Skeletal muscle satellite cell (primary cell): ENCODE data around the gene PKHD1.

Experiments used
- H3K27me3 ChIP-seq: 2 replicates; pipeline ENCODE4 v1.7.0; 2013; ENCODE audit warnings: low read length; ENCODE audit not compliant: control insufficient read depth, insufficient read depth
- H3K36me3 ChIP-seq: 2 replicates; pipeline ENCODE4 v1.7.0; 2013; ENCODE audit warnings: mild to moderate bottlenecking, control low read depth, low read length; ENCODE audit not compliant: insufficient read depth
- H3K4me1 ChIP-seq: 2 replicates; pipeline ENCODE4 v1.7.0; 2013; ENCODE audit warnings: low read length; ENCODE audit not compliant: control insufficient read depth, insufficient read depth
- H3K4me2 ChIP-seq: 2 replicates; pipeline ENCODE4 v1.7.0; 2013; ENCODE audit warnings: mild to moderate bottlenecking, low read length
- H3K4me3 ChIP-seq: 2 replicates; pipeline ENCODE4 v1.7.0; 2013; ENCODE audit warnings: low read length
- H3K9ac ChIP-seq: 2 replicates; pipeline ENCODE4 v1.7.0; 2013; ENCODE audit warnings: mild to moderate bottlenecking, low read depth, low read length, moderate library complexity
- H3K9me3 ChIP-seq: replicated peaks from 2 replicates; pipeline ENCODE4 v1.7.0; 2013; ENCODE audit warnings: mild to moderate bottlenecking, control low read depth, low read length

Gene PKHD1

DNA sequence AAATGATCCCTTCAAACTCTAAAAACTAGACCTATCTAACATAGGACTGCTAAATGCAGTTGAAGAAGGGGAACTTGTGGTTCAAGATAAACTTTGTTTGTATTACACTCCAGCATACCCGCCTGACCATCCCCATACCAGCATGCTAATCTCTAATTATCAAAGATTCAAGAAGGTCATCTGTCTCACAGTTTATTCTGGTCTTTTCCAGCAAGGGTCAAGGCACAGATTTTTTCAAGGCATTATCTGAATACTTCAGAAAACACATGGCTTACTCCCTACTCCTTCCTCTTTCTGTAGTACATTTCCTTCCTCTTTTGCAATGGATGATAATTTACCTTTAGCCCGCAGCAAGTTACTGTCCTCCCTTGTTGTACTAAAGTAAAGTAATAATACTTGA is 174.1 kb downstream of the PKHD1 start:
- no peak overlapping the region for H3K9ac ChIP-seq
- no peaks in the 10 kb centered on the region for H3K36me3 ChIP-seq
- H3K4me2 ChIP-seq = no peak overlapping the region
- H3K4me3 ChIP-seq = no peak overlapping the region
- H3K9me3 ChIP-seq = no peaks in the 10 kb centered on the region
- H3K27me3 ChIP-seq = no peaks in the 10 kb centered on the region
- H3K4me1 ChIP-seq = no peaks in the 10 kb centered on the region

GRCh38 chr6:51910851-51911250 is 176.6 kb downstream of the PKHD1 start:
- Histone ChIP-seq H3K4me3 (no peak overlapping the region), H3K36me3 (no peaks in the 10 kb centered on the region), H3K27me3 (no peaks in the 10 kb centered on the region), H3K9ac (no peak overlapping the region), H3K9me3 (no peaks in the 10 kb centered on the region), H3K4me2 (no peak overlapping the region), H3K4me1 (no peaks in the 10 kb centered on the region)

- Histone ChIP-seq H3K4me2 (no peak overlapping the region), H3K9me3 (no peaks in the 10 kb centered on the region), H3K4me1 (no peaks in the 10 kb centered on the region), H3K27me3 (no peaks in the 10 kb centered on the region), H3K9ac (no peak overlapping the region), H3K36me3 (no peaks in the 10 kb centered on the region), H3K4me3 (no peak overlapping the region)
These were observed 179.2 kb downstream of the PKHD1 start for GRCh38 chr6:51908243-51908642.

GRCh38 chr6:51901766-51902764 is 185.3 kb downstream of the PKHD1 start:
- H3K4me2 ChIP-seq = no peak overlapping the region
- no peaks in the 10 kb centered on the region for H3K36me3 ChIP-seq
- H3K4me3 ChIP-seq = no peak overlapping the region
- no peak overlapping the region for H3K9ac ChIP-seq
- H3K4me1 ChIP-seq = no peaks in the 10 kb centered on the region
- H3K27me3 ChIP-seq = no peaks in the 10 kb centered on the region
- H3K9me3 ChIP-seq = no peaks in the 10 kb centered on the region

GRCh38 chr6:51893366-51893765 is 194.0 kb downstream of the PKHD1 start:
- Histone ChIP-seq H3K4me1 (no peaks in the 10 kb centered on the region), H3K9ac (no peak overlapping the region), H3K4me2 (no peak overlapping the region), H3K36me3 (no peaks in the 10 kb centered on the region), H3K4me3 (no peak overlapping the region), H3K27me3 (no peaks in the 10 kb centered on the region), H3K9me3 (no peaks in the 10 kb centered on the region)

GRCh38 chr6:51892750-51893149 is 194.7 kb downstream of the PKHD1 start:
- no peaks in the 10 kb centered on the region for H3K36me3 ChIP-seq

GRCh38 chr6:51892339-51892738 is 195.1 kb downstream of the PKHD1 start:
- no peaks in the 10 kb centered on the region for H3K9me3 ChIP-seq
- H3K4me1 ChIP-seq = no peaks in the 10 kb centered on the region
- H3K4me3 ChIP-seq = no peak overlapping the region
- no peak overlapping the region for H3K9ac ChIP-seq
- no peaks in the 10 kb centered on the region for H3K27me3 ChIP-seq
- no peaks in the 10 kb centered on the region for H3K36me3 ChIP-seq
- no peak overlapping the region for H3K4me2 ChIP-seq

More at GRCh38 chr6:51892750-51893149, 194.7 kb downstream of the PKHD1 start:
- Histone ChIP-seq H3K4me3 (no peak overlapping the region), H3K9me3 (no peaks in the 10 kb centered on the region), H3K27me3 (no peaks in the 10 kb centered on the region), H3K4me1 (no peaks in the 10 kb centered on the region), H3K9ac (no peak overlapping the region), H3K4me2 (no peak overlapping the region)

- no peak overlapping the region for H3K9ac ChIP-seq
- H3K27me3 ChIP-seq = no peaks in the 10 kb centered on the region
- H3K4me1 ChIP-seq = no peaks in the 10 kb centered on the region
- H3K36me3 ChIP-seq = no peaks in the 10 kb centered on the region
- H3K4me3 ChIP-seq = no peak overlapping the region
- no peaks in the 10 kb centered on the region for H3K9me3 ChIP-seq
- no peak overlapping the region for H3K4me2 ChIP-seq
These were observed 195.6 kb downstream of the PKHD1 start for GRCh38 chr6:51891784-51892183.

DNA sequence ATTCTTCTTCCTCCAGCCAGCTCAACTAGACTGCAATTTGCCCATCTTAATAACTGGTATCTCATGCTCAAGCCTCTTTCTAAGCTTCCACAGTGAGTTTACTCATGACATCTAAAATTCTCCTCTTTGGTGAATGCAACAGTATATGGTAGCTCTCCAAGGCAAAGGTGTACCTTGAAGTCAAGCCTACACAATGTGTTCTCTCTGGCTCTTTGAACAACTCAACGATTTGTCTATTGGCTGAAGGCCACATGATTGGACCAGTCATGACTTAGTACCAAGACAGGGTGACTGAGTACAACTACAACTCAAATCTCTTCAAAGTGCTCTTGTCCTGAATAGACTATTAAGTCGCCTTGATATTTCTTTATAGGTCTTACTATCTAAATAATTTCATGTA is 199.6 kb downstream of the PKHD1 start:
- Histone ChIP-seq H3K27me3 (no peaks in the 10 kb centered on the region), H3K4me1 (no peaks in the 10 kb centered on the region), H3K4me2 (no peak overlapping the region), H3K9me3 (no peaks in the 10 kb centered on the region), H3K9ac (no peak overlapping the region), H3K4me3 (no peak overlapping the region), H3K36me3 (no peaks in the 10 kb centered on the region)

GRCh38 chr6:51885957-51886356 is 201.5 kb downstream of the PKHD1 start:
- Histone ChIP-seq H3K4me3 (no peak overlapping the region), H3K36me3 (no peaks in the 10 kb centered on the region), H3K9ac (no peak overlapping the region), H3K9me3 (no peaks in the 10 kb centered on the region), H3K4me2 (no peak overlapping the region), H3K27me3 (no peaks in the 10 kb centered on the region), H3K4me1 (no peaks in the 10 kb centered on the region)

DNA sequence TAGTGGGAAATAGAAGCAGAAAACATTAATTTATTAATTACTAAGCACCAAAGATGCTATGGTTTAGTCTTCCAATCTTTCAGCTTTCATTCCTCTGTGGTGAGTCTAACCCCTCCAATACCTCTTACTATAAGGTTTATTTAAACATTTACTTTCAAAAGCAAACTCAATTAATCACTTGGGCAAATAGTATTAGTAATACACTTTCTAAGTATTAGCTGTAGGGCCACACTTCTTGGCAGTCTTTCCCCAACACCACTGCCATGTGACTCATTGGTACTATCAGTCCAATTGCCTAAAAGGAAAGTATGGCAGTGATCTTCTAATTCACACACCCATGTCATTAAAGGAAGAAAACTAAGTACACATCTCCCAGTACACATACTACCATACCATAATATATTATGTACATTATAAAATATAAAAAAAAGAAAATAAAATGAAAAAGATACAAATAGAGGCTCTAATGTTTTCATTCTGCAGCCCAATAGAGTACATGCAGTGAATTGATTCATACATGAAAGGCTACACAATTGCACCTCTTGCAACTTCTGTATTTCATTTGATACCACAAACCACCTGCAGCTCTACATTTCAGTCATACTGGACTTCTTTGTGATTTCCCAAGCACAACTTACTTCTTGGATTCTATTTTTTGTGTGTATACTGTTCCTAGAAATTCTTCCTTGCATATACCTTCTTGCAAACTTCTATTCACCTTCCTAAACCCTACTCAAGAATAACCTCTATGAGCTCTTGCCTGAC is 218.6 kb downstream of the PKHD1 start:
- Histone ChIP-seq H3K4me1 (no peaks in the 10 kb centered on the region), H3K9me3 (no peaks in the 10 kb centered on the region), H3K4me3 (no peak overlapping the region), H3K4me2 (no peak overlapping the region), H3K36me3 (no peaks in the 10 kb centered on the region), H3K27me3 (no peaks in the 10 kb centered on the region), H3K9ac (no peak overlapping the region)
